LNCaP clone FGC (cell line): ENCODE results near the gene TGM5.
"Not testable (repeated sequence)": the region's sequence is repeated elsewhere in the genome, so short reads cannot be mapped to it uniquely, and the experiment has no call there.

Source experiments
- DNase-seq: peaks from one replicate; pipeline ENCODE4 v3.0.0-alpha.2; 2011; ENCODE audit warnings: low read depth
- H3K4me3 ChIP-seq: 2 replicates; pipeline ENCODE4 v1.5.1; 2011; ENCODE audit warnings: mild to moderate bottlenecking, low read depth, low read length, control low read depth
- CTCF ChIP-seq: IDR thresholded peaks from 2 replicates; pipeline ENCODE4 v1.5.1; 2012; ENCODE audit warnings: mild to moderate bottlenecking; ENCODE audit not compliant: control insufficient read depth, insufficient read depth; ENCODE audit errors: extremely low read depth

The TGM5 gene

GRCh38 chr15:43206054-43206453 is 60.7 kb downstream of the TGM5 start:
- no peak for TF ChIP-seq CTCF
- no peak overlapping the region for H3K4me3 ChIP-seq
- no peak for DNase-seq

- peak; percentile 74 for TF ChIP-seq CTCF
- no peak overlapping the region for H3K4me3 ChIP-seq
- no peak for DNase-seq
Measured at GRCh38 chr15:43204016-43204901, 62.5 kb downstream of the TGM5 start.

- no peak overlapping the region for H3K4me3 ChIP-seq
- no peak for DNase-seq
- TF ChIP-seq CTCF = no peak
Measured at GRCh38 chr15:43199945-43200488, 66.7 kb downstream of the TGM5 start.

- H3K4me3 ChIP-seq = no peak overlapping the region
- no peak for TF ChIP-seq CTCF
- no peak for DNase-seq
Measured at GRCh38 chr15:43198992-43199391, 67.7 kb downstream of the TGM5 start.

GRCh38 chr15:43198556-43198955 is 68.2 kb downstream of the TGM5 start:
- H3K4me3 ChIP-seq, DNase-seq: not testable (repeated sequence)

- H3K4me3 ChIP-seq = not testable (repeated sequence)
Measured at GRCh38 chr15:43197773-43198172, 69.0 kb downstream of the TGM5 start.

GRCh38 chr15:43196760-43197548 is 69.8 kb downstream of the TGM5 start:
- DNase-seq = no peak

More at GRCh38 chr15:43197773-43198172, 69.0 kb downstream of the TGM5 start:
- not testable (repeated sequence) for DNase-seq

More at GRCh38 chr15:43196760-43197548, 69.8 kb downstream of the TGM5 start:
- no peak for TF ChIP-seq CTCF
- no peak overlapping the region for H3K4me3 ChIP-seq
